PC-3 (cell line): ENCODE data around the gene CSAG1. TPM values are rescaled to one million over a fixed set of nuclear protein-coding genes. Genes with fewer than 3 reads are reported as not detected.
"Not testable (repeated sequence)": the region's sequence is repeated elsewhere in the genome, so short reads cannot be mapped to it uniquely, and the experiment has no call there.

ENCODE experiments used
- ATAC-seq: fragments of 200-7000 bp; cut with Tn5 transposase; 2 replicates; pipeline ENCODE4 v1.9.1; 2020; ENCODE audit warnings: mild to moderate bottlenecking, moderate library complexity
- BruUV-seq: library from RNA; stranded (reverse); fragments of 400-500 nt; replicated peaks from 2 replicates; lab custom pipeline; 2021; lab: Mats Ljungman, UMichigan
- CTCF ChIA-PET: fragments of 300-600 bp; sonication (Branson Sonifier 250); formaldehyde crosslinking; loops from one replicate; lab custom pipeline; 2022; ENCODE audit warnings: antibody characterized with exemption; lab: Charles Lee
- POLR2A ChIA-PET: fragments of 300-600 bp; sonication (Branson Sonifier 250); formaldehyde crosslinking; loops from one replicate; lab custom pipeline; 2022; ENCODE audit warnings: antibody characterized with exemption; ENCODE audit not compliant: unreplicated experiment; lab: Charles Lee
- DNase-seq: peaks from one replicate; pipeline ENCODE4 v3.0.0-alpha.2; 2015
- H2AFZ ChIP-seq: fragments of 300-600 bp; sonication (generic); 2 replicates; pipeline ENCODE4 v1.6.0; 2016; ENCODE audit warnings: antibody characterized with exemption, low read length
- H3F3A ChIP-seq: fragments of 300-600 bp; sonication (generic); one replicate; pipeline ENCODE4 v1.6.0; 2017; ENCODE audit warnings: antibody characterized with exemption, low read length, control low read depth, mild to moderate bottlenecking; ENCODE audit not compliant: unreplicated experiment
- H3K27ac ChIP-seq: fragments of 300-600 bp; sonication (generic); 2 replicates; pipeline ENCODE4 v1.5.1; 2016; ENCODE audit warnings: mild to moderate bottlenecking, low read length
- H3K27me3 ChIP-seq: fragments of 300-600 bp; sonication (generic); 2 replicates; pipeline ENCODE4 v1.6.1; 2016; ENCODE audit warnings: low read length, mixed read lengths
- H3K36me3 ChIP-seq: fragments of 300-600 bp; sonication (generic); 2 replicates; pipeline ENCODE4 v1.6.1; 2016; ENCODE audit warnings: low read depth, mixed run types, low read length, mixed read lengths
- H3K4me1 ChIP-seq: fragments of 300-600 bp; sonication (generic); 2 replicates; pipeline ENCODE4 v1.5.1; 2016; ENCODE audit warnings: low read length; ENCODE audit not compliant: insufficient read depth
- H3K4me2 ChIP-seq: fragments of 300-600 bp; sonication (generic); 2 replicates; pipeline ENCODE4 v1.6.0; 2016; ENCODE audit warnings: low read length
- H3K4me3 ChIP-seq: fragments of 300-600 bp; sonication (generic); 2 replicates; pipeline ENCODE4 v1.5.1; 2016; ENCODE audit warnings: mild to moderate bottlenecking, low read length, mixed read lengths
- H3K79me2 ChIP-seq: fragments of 300-600 bp; sonication (generic); 2 replicates; pipeline ENCODE4 v1.6.1; 2017; ENCODE audit warnings: low read length, mixed read lengths
- H3K9ac ChIP-seq: fragments of 300-600 bp; sonication (generic); 2 replicates; pipeline ENCODE4 v1.6.0; 2016; ENCODE audit warnings: mild to moderate bottlenecking, low read length
- H3K9me2 ChIP-seq: fragments of 300-600 bp; sonication (generic); replicated peaks from 2 replicates; pipeline ENCODE4 v1.6.1; 2016; ENCODE audit warnings: mixed run types, low read length, mixed read lengths
- H3K9me3 ChIP-seq: fragments of 300-600 bp; sonication (generic); 2 replicates; pipeline ENCODE4 v1.6.1; 2016; ENCODE audit warnings: low read length, mixed read lengths
- H4K20me1 ChIP-seq: fragments of 300-600 bp; sonication (generic); 2 replicates; pipeline ENCODE4 v1.6.1; 2016; ENCODE audit warnings: low read length, mixed read lengths
- intact Hi-C: fragments of 100-400 bp; cut with micrococcal nuclease; formaldehyde crosslinking; loops from 2 replicates; pipeline ENCODE4 v1.9.0; 2023
- total RNA-seq: library from RNA; depleted of rRNA; stranded (reverse); fragments of >200 nt; gene quantifications from 2 replicates; pipeline ENCODE4 v1.2.3, GENCODE V29; 2014; rRNA removed

Gene CSAG1
- total RNA-seq, 1 experiment from 2014 or later: not detected

DNA sequence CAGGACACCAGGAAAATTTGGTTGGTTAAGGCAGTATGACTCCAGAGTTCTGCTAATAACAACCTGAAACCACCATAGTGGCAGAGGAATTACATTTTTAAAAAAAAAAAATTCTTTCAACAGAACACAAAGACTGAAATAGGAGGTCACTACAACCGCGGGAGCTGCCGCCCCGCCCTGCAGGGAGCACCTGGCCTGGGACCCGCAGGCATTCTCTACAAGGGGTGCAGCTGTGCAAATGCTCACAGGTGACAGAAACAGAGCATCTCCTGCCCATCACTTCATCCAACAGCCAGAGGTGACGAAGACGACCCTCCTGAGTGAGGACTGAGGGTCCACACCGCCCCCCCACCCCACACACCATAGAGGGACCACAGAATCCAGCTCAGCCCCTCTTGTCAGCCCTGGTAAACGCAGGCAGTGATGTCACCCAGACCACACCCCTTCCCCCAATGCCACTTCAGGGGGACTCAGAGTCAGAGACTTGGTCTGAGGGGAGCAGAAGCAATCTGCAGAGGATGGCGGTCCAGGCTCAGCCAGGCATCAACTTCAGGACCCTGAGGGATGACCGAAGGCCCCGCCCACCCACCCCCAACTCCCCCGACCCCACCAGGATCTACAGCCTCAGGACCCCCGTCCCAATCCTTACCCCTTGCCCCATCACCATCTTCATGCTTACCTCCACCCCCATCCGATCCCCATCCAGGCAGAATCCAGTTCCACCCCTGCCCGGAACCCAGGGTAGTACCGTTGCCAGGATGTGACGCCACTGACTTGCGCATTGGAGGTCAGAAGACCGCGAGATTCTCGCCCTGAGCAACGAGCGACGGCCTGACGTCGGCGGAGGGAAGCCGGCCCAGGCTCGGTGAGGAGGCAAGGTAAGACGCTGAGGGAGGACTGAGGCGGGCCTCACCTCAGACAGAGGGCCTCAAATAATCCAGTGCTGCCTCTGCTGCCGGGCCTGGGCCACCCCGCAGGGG, 35.3 kb downstream of the CSAG1 start, which contains the start of gene MAGEA3:
TSS of gene MAGEA3 (plus strand) at position 843 of the 980 bp plus-strand sequence. CDS start 2,039 bp downstream, outside the sequence.
- CTCF ChIA-PET, H3F3A ChIP-seq, DNase-seq, H3K9me2 ChIP-seq, H3K27me3 ChIP-seq, H2AFZ ChIP-seq, H3K27ac ChIP-seq, ATAC-seq, H3K4me1 ChIP-seq, POLR2A ChIA-PET, H3K79me2 ChIP-seq, BruUV-seq, H3K4me3 ChIP-seq, H3K9ac ChIP-seq, H4K20me1 ChIP-seq, intact Hi-C loops, H3K36me3 ChIP-seq, H3K4me2 ChIP-seq, H3K9me3 ChIP-seq: not testable (repeated sequence)

DNA sequence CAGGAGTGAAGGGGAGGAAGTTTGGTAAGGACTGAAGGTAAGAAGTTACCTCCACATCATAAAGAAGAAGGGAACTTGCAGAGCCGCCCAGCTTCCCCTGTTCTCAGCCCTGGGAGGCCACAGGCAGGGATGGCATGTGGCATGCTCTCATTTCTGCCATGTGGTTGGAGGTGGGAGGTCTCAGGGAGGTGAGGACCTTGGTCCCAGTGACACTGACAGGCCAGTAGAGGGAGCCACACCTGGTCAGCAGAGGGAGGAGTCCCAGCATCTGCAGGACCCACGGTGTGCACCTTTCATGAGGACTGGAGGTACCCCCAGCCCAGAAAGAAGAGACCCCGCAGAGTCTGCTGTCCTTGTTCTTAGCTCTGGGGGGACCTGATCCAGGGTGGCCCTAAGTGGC, 52.5 kb downstream of the CSAG1 start:
- peak; percentile 50; the same call in 1 of the 2 replicates for ATAC-seq
- H4K20me1 ChIP-seq, H3K27ac ChIP-seq, POLR2A ChIA-PET, H3K9ac ChIP-seq, H3K27me3 ChIP-seq, H3K4me1 ChIP-seq, H3K79me2 ChIP-seq, H3K36me3 ChIP-seq, CTCF ChIA-PET, H2AFZ ChIP-seq, H3F3A ChIP-seq, DNase-seq, H3K9me3 ChIP-seq, H3K9me2 ChIP-seq, BruUV-seq, H3K4me2 ChIP-seq, intact Hi-C loops, H3K4me3 ChIP-seq: not testable (repeated sequence)

Other genes starting within 250 kb of the CSAG1 start
- gene GABRQ, start 95.8 kb downstream of the CSAG1 start, total RNA-seq: under 0.01 TPM in 1 of 2 replicates, not detected in the other
- 2.5 and 3.0 TPM in 2 replicates for gene MAGEA3, start 34.9 kb downstream of the CSAG1 start, total RNA-seq
- gene CSAG2, start 24.4 kb downstream of the CSAG1 start, total RNA-seq: not detected in 2 replicates
- not detected in 2 replicates for gene MAGEA2B, start 19.1 kb downstream of the CSAG1 start, total RNA-seq
- 0.23 and 0.29 TPM in 2 replicates for gene MAGEA12, start within 50 bp of the CSAG1 start, total RNA-seq
- gene MAGEA2, start 20.1 kb upstream of the CSAG1 start, total RNA-seq: not detected in 2 replicates
- not detected in 2 replicates for gene CSAG3, start 25.5 kb upstream of the CSAG1 start, total RNA-seq
- gene MAGEA6, start 36.0 kb upstream of the CSAG1 start, total RNA-seq: 1.2 and 1.3 TPM in 2 replicates
- gene CETN2, start 97.0 kb upstream of the CSAG1 start, total RNA-seq: 40.9 and 42.9 TPM in 2 replicates
- gene NSDHL, start 97.3 kb upstream of the CSAG1 start, total RNA-seq: 32.3 and 33.7 TPM in 2 replicates
- 68.9 and 77.0 TPM in 2 replicates for gene ZNF185, start 164.3 kb upstream of the CSAG1 start, total RNA-seq